Spleen (tissue), 11 donors: ENCODE data around the gene TOMM5. TPM values are rescaled to one million over a fixed set of nuclear protein-coding genes. Genes with fewer than 3 reads are reported as not detected.
"Not testable (repeated sequence)": the region's sequence is repeated elsewhere in the genome, so short reads cannot be mapped to it uniquely, and the experiment has no call there.

Experiments
- DNase-seq: peaks from one replicate; pipeline ENCODE4 v3.0.0-alpha.2; 2020
- H3K27ac ChIP-seq, 8 donors: fragments of 200-600 bp; sonication (generic) in 7 of 8; 1 replicate in 4 of 8; 2 replicates in 4 of 8; pipeline versions ENCODE4 v1.5.0 to v1.8.0; 2016 to 2021; ENCODE audit warnings: inconsistent platforms in 4 of 8, mild to moderate bottlenecking in 4 of 8, moderate library complexity in 1 of 8
- H3K27me3 ChIP-seq, 7 donors: fragments of 200-600 bp; sonication (generic) in 6 of 7; replicated peaks in 1 of 7; 1 replicate in 4 of 7; 2 replicates in 3 of 7; pipeline versions ENCODE4 v1.5.0 to v1.8.0; 2016 to 2021; ENCODE audit warnings: inconsistent platforms in 3 of 7, mild to moderate bottlenecking in 1 of 7
- H3K36me3 ChIP-seq, 6 donors: fragments of 200-600 bp; sonication (generic) in 5 of 6; 1 replicate in 4 of 6; 2 replicates in 2 of 6; pipeline versions ENCODE4 v1.5.0 to v1.8.0; 2016 to 2021; ENCODE audit warnings: inconsistent platforms in 2 of 6
- H3K4me1 ChIP-seq, 6 donors: fragments of 200-600 bp; sonication (generic) in 5 of 6; 1 replicate in 3 of 6; 2 replicates in 3 of 6; pipeline versions ENCODE4 v1.5.0 to v1.8.0; 2016 to 2021; ENCODE audit warnings: inconsistent platforms in 3 of 6
- H3K4me3 ChIP-seq, 8 donors: fragments of 200-600 bp; sonication (generic) in 7 of 8; 1 replicate in 4 of 8; 2 replicates in 4 of 8; pipeline versions ENCODE4 v1.5.0 to v1.8.0; 2016 to 2021; ENCODE audit warnings: inconsistent platforms in 4 of 8, mild to moderate bottlenecking in 4 of 8, moderate library complexity in 2 of 8
- H3K9me3 ChIP-seq, 8 donors: fragments of 200-600 bp; sonication (generic) in 7 of 8; 1 replicate in 4 of 8; 2 replicates in 4 of 8; pipeline versions ENCODE4 v1.5.0 to v1.8.0; 2016 to 2021; ENCODE audit warnings: inconsistent platforms in 4 of 8
- POLR2A ChIP-seq, 3 donors: fragments of 450-650 bp; IDR thresholded peaks; one replicate each; pipeline ENCODE4 v1.5.1; 2017; ENCODE audit warnings: antibody characterized with exemption in 3 of 3, mild to moderate bottlenecking in 1 of 3
- POLR2AphosphoS5 ChIP-seq, 3 donors: sonication (generic); formaldehyde crosslinking; IDR thresholded peaks; one replicate each; pipeline ENCODE4 v1.5.1; 2017; ENCODE audit warnings: antibody characterized with exemption in 3 of 3
- WGBS, 5 donors: extraction: QIAGEN DNeasy Blood & Tissue Kit in 3 of 5; methylation state at CpG; one replicate each; pipeline versions ENCODE4 v1.1.5 to v1.1.7; 2013 to 2018; 5-methylcytosine and 5-hydroxymethylcytosine counted together
- intact Hi-C: fragments of 100-400 bp; cut with DNase I; formaldehyde crosslinking; loops from one replicate; pipeline ENCODE4 v1.15.0; 2023; ENCODE audit warnings: low total_unique reads
- polyA plus RNA-seq, 3 donors: library from polyadenylated mRNA; stranded (reverse); fragments of 200-250 nt; gene quantifications; one replicate each; pipeline ENCODE4 v1.2.1, GENCODE V29; 2013
- total RNA-seq, 7 donors: library from RNA; depleted of rRNA in 3 of 7; stranded (reverse); fragments of >200 nt in 3 of 7; fragmentation: NEBNext Ultra II Directional in 4 of 7; extraction: Animal tissue kit (Norgen Biotek cat#: 25700) in 4 of 7; gene quantifications; one replicate each; pipeline versions ENCODE4 v1.1.0 to v1.2.1, GENCODE V29; 2016 to 2021
- TF ChIP-seq, protein P1 (sequence below), 11 experiments: fragments of 200-600 bp in 7 of 11; fragments of 450-650 bp in 4 of 11; sonication (generic) in 4 of 11; IDR thresholded peaks in 8 of 11; conservative IDR thresholded peaks in 3 of 11; 1 replicate in 7 of 11; 2 replicates in 4 of 11; pipeline versions ENCODE4 v1.4.0 to v1.8.0; 2016 to 2021; ENCODE audit warnings: antibody characterized with exemption in 11 of 11, inconsistent platforms in 4 of 11, mild to moderate bottlenecking in 1 of 11
- donor health status: healthy with polysubstance abuse.
- donor health status: DM: no; HTN: no; CAD: no; lungs with moderate emphysema.
- donor health status: DM: no; HTN: no; CAD: no.
- donor health status: Bipolar disorder and iron deficiency.
- donor health status: healthy.
- donor health status: DM: no; HTN: no; CAD: no.
- donor health status: DM: yes; HTN: yes; CAD: no.

The TOMM5 gene
- total and polyA plus RNA-seq, 10 donors: 54.1 to 155 (median 72.8) TPM

- Histone ChIP-seq H3K4me3 (no peak overlapping the region), H3K9me3 (no peaks in the 10 kb centered on the region), H3K27me3 (peaks cover 0 to 15% (median 0%) of the 10 kb centered on the region in 7 donors), H3K27ac (no peak overlapping the region), H3K4me1 (no peaks in the 10 kb centered on the region), H3K36me3 (no peaks in the 10 kb centered on the region)
- TF ChIP-seq, protein P1, sequence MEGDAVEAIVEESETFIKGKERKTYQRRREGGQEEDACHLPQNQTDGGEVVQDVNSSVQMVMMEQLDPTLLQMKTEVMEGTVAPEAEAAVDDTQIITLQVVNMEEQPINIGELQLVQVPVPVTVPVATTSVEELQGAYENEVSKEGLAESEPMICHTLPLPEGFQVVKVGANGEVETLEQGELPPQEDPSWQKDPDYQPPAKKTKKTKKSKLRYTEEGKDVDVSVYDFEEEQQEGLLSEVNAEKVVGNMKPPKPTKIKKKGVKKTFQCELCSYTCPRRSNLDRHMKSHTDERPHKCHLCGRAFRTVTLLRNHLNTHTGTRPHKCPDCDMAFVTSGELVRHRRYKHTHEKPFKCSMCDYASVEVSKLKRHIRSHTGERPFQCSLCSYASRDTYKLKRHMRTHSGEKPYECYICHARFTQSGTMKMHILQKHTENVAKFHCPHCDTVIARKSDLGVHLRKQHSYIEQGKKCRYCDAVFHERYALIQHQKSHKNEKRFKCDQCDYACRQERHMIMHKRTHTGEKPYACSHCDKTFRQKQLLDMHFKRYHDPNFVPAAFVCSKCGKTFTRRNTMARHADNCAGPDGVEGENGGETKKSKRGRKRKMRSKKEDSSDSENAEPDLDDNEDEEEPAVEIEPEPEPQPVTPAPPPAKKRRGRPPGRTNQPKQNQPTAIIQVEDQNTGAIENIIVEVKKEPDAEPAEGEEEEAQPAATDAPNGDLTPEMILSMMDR (IDR thresholded peaks at IDR 0.05 in 8 of 11, conservative IDR thresholded peaks at IDR 0.05 in 3 of 11): no peak
- TF ChIP-seq POLR2AphosphoS5 (IDR thresholded peaks at IDR 0.05): no peak
- TF ChIP-seq POLR2A (IDR thresholded peaks at IDR 0.05): no peak
- intact Hi-C loops: no loop called here
- no peak for DNase-seq
Measured at GRCh38 chr9:37608250-37608649, 15.9 kb upstream of the TOMM5 start.

DNA sequence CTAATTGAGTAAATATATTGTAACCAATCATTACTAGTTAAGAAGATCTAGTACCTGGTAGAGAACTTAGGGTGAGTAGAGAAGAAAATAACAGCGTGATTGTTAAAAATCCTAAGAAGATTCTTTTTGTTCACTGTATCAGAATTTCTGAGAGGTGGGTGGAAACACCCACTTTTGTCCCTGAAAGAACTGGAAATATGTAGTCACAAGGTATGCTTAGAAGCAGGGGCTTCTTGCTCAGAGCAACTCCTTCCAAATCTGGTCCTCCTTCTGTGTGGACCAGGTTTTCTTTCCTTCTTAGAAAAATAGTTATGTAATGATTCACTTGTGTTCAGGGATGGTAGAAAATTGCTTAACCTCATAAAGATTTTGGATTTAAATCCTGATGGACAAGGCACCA, 11.9 kb upstream of the TOMM5 start:
- intact Hi-C loops: no loop called here
- no peaks in the 10 kb centered on the region for H3K4me1 ChIP-seq
- no peak overlapping the region for H3K27ac ChIP-seq
- H3K4me3 ChIP-seq: no peak overlapping the region
- 74 to 84% (median 77%) methylated on average over 1 of the region's 1 CpG for WGBS, 5 donors
- no peaks in the 10 kb centered on the region for H3K9me3 ChIP-seq
- no peaks in the 10 kb centered on the region for H3K36me3 ChIP-seq
- H3K27me3 ChIP-seq: peaks cover 0 to 23% (median 0%) of the 10 kb centered on the region in 7 donors
- DNase-seq: no peak
- TF ChIP-seq POLR2A (IDR thresholded peaks at IDR 0.05) (no peak), POLR2AphosphoS5 (IDR thresholded peaks at IDR 0.05) (no peak)
- TF ChIP-seq, protein P1 (IDR thresholded peaks at IDR 0.05 in 8 of 11, conservative IDR thresholded peaks at IDR 0.05 in 3 of 11): no peak

- intact Hi-C loops: no loop called here
- 77 to 86% (median 83%) methylated on average over 5 of the region's 5 CpGs for WGBS, 5 donors
Measured at GRCh38 chr9:37602817-37603216, 10.4 kb upstream of the TOMM5 start.

DNA sequence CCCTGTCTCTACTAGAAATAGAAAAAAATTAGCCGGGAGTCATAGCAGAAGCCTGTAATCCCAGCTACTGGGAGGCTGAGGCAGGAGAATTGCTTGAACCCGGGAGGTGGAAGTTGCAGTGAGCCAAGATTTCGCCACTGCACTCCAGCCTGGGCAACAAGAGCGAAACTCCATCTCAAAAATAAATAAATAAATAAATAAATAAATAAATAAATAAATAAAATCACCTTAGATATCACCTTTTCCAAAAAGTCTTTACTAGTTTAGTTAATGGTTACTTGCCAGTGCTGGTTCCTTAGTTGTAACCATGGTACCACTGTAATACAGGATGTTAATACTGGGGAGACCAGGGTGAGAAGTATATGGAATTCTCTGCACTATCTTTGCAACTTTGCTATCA, 9.7 kb upstream of the TOMM5 start:
- H3K36me3 ChIP-seq, H3K4me3 ChIP-seq, H3K9me3 ChIP-seq, H3K27ac ChIP-seq, DNase-seq, intact Hi-C loops, H3K4me1 ChIP-seq: not testable (repeated sequence)
- H3K27me3 ChIP-seq: peaks cover 0 to 23% (median 0%) of the 10 kb centered on the region in 7 donors
- 83 to 93% (median 88%) methylated on average over 4 of the region's 4 CpGs for WGBS, 5 donors

More at GRCh38 chr9:37602817-37603216, 10.4 kb upstream of the TOMM5 start:
- no peaks in the 10 kb centered on the region for H3K4me1 ChIP-seq
- DNase-seq: no peak
- H3K27ac ChIP-seq: no peak overlapping the region
- H3K36me3 ChIP-seq: no peaks in the 10 kb centered on the region
- TF ChIP-seq POLR2A (IDR thresholded peaks at IDR 0.05) (no peak), POLR2AphosphoS5 (IDR thresholded peaks at IDR 0.05) (no peak)
- TF ChIP-seq, protein P1 (IDR thresholded peaks at IDR 0.05 in 8 of 11, conservative IDR thresholded peaks at IDR 0.05 in 3 of 11): no peak
- H3K4me3 ChIP-seq: no peak overlapping the region
- no peaks in the 10 kb centered on the region for H3K9me3 ChIP-seq
- peaks cover 0 to 23% (median 0%) of the 10 kb centered on the region in 7 donors for H3K27me3 ChIP-seq

- intact Hi-C loops: loop anchor here (10.0 kb wide), 1 partner anchor 112 kb away; the partner anchor contains the start of gene POLR1E
- Histone ChIP-seq H3K9me3 (no peaks in the 10 kb centered on the region), H3K27ac (no peak overlapping the region), H3K27me3 (peaks cover 0 to 6% (median 0%) of the 10 kb centered on the region in 7 donors), H3K4me1 (peaks cover 7 to 32% (median 22%) of the 10 kb centered on the region in 6 donors), H3K4me3 (no peak overlapping the region), H3K36me3 (no peaks in the 10 kb centered on the region)
- no peak for DNase-seq
- 60 to 66% (median 60%) methylated on average over 2 of the region's 2 CpGs for WGBS, 5 donors
- TF ChIP-seq POLR2A (IDR thresholded peaks at IDR 0.05) (no peak), POLR2AphosphoS5 (IDR thresholded peaks at IDR 0.05) (no peak)
- TF ChIP-seq, protein P1 (IDR thresholded peaks at IDR 0.05 in 8 of 11, conservative IDR thresholded peaks at IDR 0.05 in 3 of 11): no peak
Measured at GRCh38 chr9:37596504-37596903, 4.1 kb upstream of the TOMM5 start.
